Measurements from ENCODE around the gene SFRP5.

Gene SFRP5

GRCh38 chr10:97738616-97739015, 33.2 kb downstream of the SFRP5 start:
- ChIA-PET POLR2A (no interaction called here), CTCF (interaction anchor here (0.6 to 1.3 kb wide), 4 partner anchors 8 to 29 kb away, joined by 3 to 4 read pairs (median 3); no protein-coding TSS in a partner anchor)
- peak overlapping the region; percentile 25 for H3K4me3 ChIP-seq (ENCODE audit: low read depth, low read length)
- no peak for DNase-seq (ENCODE audit: low read depth, low spot score)
- TF ChIP-seq CTCF (IDR thresholded peaks at IDR 0.05; ENCODE audit: insufficient read depth, low read length, missing control alignments), result no peak

GRCh38 chr10:97737770-97738265, 34.0 kb downstream of the SFRP5 start:
- TF ChIP-seq CTCF (IDR thresholded peaks at IDR 0.05; ENCODE audit: insufficient read depth, low read length, missing control alignments), result no peak
- ChIA-PET POLR2A (no interaction called here), CTCF (interaction anchor here (1.3 kb wide), 1 partner anchor 9 kb away, joined by 3 read pairs; no protein-coding TSS in a partner anchor)
- DNase-seq (ENCODE audit: low read depth, low spot score), result no peak
- peak overlapping the region; percentile 97 for H3K4me3 ChIP-seq (ENCODE audit: low read depth, low read length)

- no peak for TF ChIP-seq CTCF (IDR thresholded peaks at IDR 0.05; ENCODE audit: insufficient read depth, low read length, missing control alignments)
Measured at GRCh38 chr10:97736902-97737769, 34.7 kb downstream of the SFRP5 start, which contains the start of gene ZFYVE27. ZFYVE27 (plus strand) TSS chr10:97737128; CDS start chr10:97738478, 1,350 bp downstream.

GRCh38 chr10:97736403-97736901, 35.3 kb downstream of the SFRP5 start:
- ChIA-PET POLR2A (interaction anchor here (0.7 to 2.3 kb wide), 6 partner anchors 9 to 50 kb away, joined by 3 to 11 read pairs (median 4); partner anchors contain the start of genes AVPI1 and MARVELD1), CTCF (interaction anchor here (1.1 to 14.2 kb wide), 10 partner anchors 9 to 198 kb away, joined by 3 to 664 read pairs (median 14); partner anchors contain the start of genes ANKRD2, AVPI1 and MARVELD1)
- no peak for TF ChIP-seq CTCF (IDR thresholded peaks at IDR 0.05; ENCODE audit: insufficient read depth, low read length, missing control alignments)
- no peak for DNase-seq (ENCODE audit: low read depth, low spot score)
- peak overlapping the region; percentile 12 for H3K4me3 ChIP-seq (ENCODE audit: low read depth, low read length)

More at GRCh38 chr10:97736902-97737769, 34.7 kb downstream of the SFRP5 start, which contains the start of gene ZFYVE27:
- DNase-seq (ENCODE audit: low read depth, low spot score), result no peak
- peak within 1 kb of the TSS; percentile 97 for H3K4me3 ChIP-seq (ENCODE audit: low read depth, low read length)
- CTCF ChIA-PET, result interaction anchor here (1.1 to 14.2 kb wide), 9 partner anchors 8 to 198 kb away, joined by 3 to 664 read pairs (median 9); partner anchors contain the start of genes ANKRD2, AVPI1 and MARVELD1
- POLR2A ChIA-PET, result interaction anchor here (0.7 to 2.3 kb wide), 6 partner anchors 10 to 50 kb away, joined by 3 to 11 read pairs (median 4); partner anchors contain the start of genes AVPI1 and MARVELD1

GRCh38 chr10:97734021-97734420, 37.8 kb downstream of the SFRP5 start:
- CTCF ChIA-PET, result interaction anchor here (0.9 to 14.2 kb wide), 9 partner anchors 10 to 160 kb away, joined by 3 to 664 read pairs (median 45); partner anchors contain the start of genes ANKRD2, AVPI1 and MARVELD1
- no peak overlapping the region for H3K4me3 ChIP-seq (ENCODE audit: low read depth, low read length)
- POLR2A ChIA-PET, result no interaction called here
- DNase-seq (ENCODE audit: low read depth, low spot score), result no peak
- no peak for TF ChIP-seq CTCF (IDR thresholded peaks at IDR 0.05; ENCODE audit: insufficient read depth, low read length, missing control alignments)

All from AG04449 (cell line).